ENCODE data around the gene NXF1.
"Not testable (repeated sequence)": the region's sequence is repeated elsewhere in the genome, so short reads cannot be mapped to it uniquely, and the experiment has no call there.

NXF1 gene
- total RNA-seq: 445 to 641 (median 563) reads per million in 4 donors

- peak; percentile 91 to 97 (median 95) for DNase-seq
Observed at GRCh38 chr11:62805076-62805892, at the start of gene NXF1. NXF1 (minus strand) TSS chr11:62805440; CDS start chr11:62805356, 84 bp downstream.

GRCh38 chr11:62854013-62854824 is 49.0 kb upstream of the NXF1 start:
- DNase-seq: no peak

GRCh38 chr11:62853279-62853965 is 48.2 kb upstream of the NXF1 start:
- DNase-seq: no peak

- DNase-seq: no peak
Observed at GRCh38 chr11:62852523-62853188, 47.4 kb upstream of the NXF1 start.

- no peak for DNase-seq
Observed at GRCh38 chr11:62851807-62852522, 46.7 kb upstream of the NXF1 start.

- no peak for DNase-seq
Observed at GRCh38 chr11:62850911-62851806, 45.9 kb upstream of the NXF1 start.

GRCh38 chr11:62847767-62848314 is 42.6 kb upstream of the NXF1 start:
- DNase-seq: no peak

- DNase-seq: no peak
Observed at GRCh38 chr11:62846177-62846576, 40.9 kb upstream of the NXF1 start.

GRCh38 chr11:62844154-62844553 is 38.9 kb upstream of the NXF1 start:
- DNase-seq: no peak

- DNase-seq: no peak
Observed at GRCh38 chr11:62843466-62843865, 38.2 kb upstream of the NXF1 start.

- not testable (repeated sequence) for DNase-seq
Observed at GRCh38 chr11:62842891-62843290, 37.7 kb upstream of the NXF1 start.

GRCh38 chr11:62842171-62842741 is 37.0 kb upstream of the NXF1 start:
- peak in 3 of 5 donors; percentile 19 to 49 (median 21) for DNase-seq

GRCh38 chr11:62841361-62842170 is 36.3 kb upstream of the NXF1 start:
- peak; percentile 68 to 98 (median 84) for DNase-seq

- DNase-seq: peak; percentile 65 to 76 (median 75)
Observed at GRCh38 chr11:62840721-62841360, 35.6 kb upstream of the NXF1 start.

- DNase-seq: peak; percentile 79 to 96 (median 89)
Observed at GRCh38 chr11:62839050-62839945, 34.1 kb upstream of the NXF1 start, which contains the start of gene WDR74. WDR74 (minus strand) TSS chr11:62839590; CDS start chr11:62839570, 20 bp downstream.

- no peak for DNase-seq
Observed at GRCh38 chr11:62835336-62835735, 30.1 kb upstream of the NXF1 start.

All from T-helper 1 cell (primary cell).